ELR (cell line): ENCODE measurements around the gene B9D1.
A peak's percentile ranks its signal among the peaks of the same experiment; 100 is the strongest.
"Not testable (repeated sequence)": the region's sequence is repeated elsewhere in the genome, so short reads cannot be mapped to it uniquely, and the experiment has no call there.

Experiments
- DNase-seq: peaks from one replicate; pipeline ENCODE4 v3.0.0-alpha.2; 2015; ENCODE audit warnings: low read depth

B9D1 gene

DNA sequence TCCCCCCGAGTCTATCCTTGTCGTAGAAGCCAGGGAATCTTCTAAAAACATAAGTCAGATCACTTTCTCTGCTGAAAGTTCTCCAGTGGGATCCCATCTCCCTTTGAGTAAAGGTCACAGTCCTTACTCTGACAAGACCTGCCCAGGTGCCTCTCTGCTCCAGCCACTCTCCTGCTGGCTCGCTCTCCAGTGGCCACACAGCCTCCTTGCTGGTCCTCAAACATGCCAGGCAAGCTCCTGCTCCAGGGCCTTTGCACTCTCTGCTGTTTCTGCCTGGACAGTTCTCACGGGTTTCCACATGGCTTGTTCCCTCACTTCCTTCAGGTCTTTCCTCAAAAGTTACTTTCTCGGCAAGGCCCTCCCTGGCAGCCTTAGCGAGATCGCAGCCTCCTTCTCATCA lies 3.4 kb downstream of the B9D1 start:
- DNase-seq = no peak

- no peak for DNase-seq
These were observed 4.8 kb downstream of the B9D1 start for GRCh38 chr17:19357761-19358160.

GRCh38 chr17:19357351-19357750 lies 5.2 kb downstream of the B9D1 start:
- no peak for DNase-seq

- no peak for DNase-seq
These were observed 7.8 kb downstream of the B9D1 start for GRCh38 chr17:19354748-19355147.

DNA sequence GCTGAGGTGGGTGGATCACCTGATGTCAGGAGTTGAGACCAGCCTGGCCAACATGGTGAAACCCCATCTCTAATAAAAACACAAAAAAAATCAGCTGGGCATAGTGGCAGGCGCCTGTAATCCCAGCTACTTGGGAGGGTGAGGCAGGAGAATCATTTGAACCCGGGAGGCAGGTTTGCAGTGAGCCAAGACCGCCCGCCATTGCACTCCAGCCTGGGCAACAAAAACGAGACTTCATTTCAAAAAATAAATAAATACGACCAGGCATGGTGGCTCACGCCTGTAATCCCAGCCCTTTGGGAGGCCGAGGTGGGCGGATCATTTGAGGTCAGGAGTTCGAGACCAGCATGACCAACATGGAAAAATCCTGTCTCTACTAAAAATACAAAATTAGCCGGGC lies 9.1 kb downstream of the B9D1 start:
- DNase-seq = not testable (repeated sequence)

DNA sequence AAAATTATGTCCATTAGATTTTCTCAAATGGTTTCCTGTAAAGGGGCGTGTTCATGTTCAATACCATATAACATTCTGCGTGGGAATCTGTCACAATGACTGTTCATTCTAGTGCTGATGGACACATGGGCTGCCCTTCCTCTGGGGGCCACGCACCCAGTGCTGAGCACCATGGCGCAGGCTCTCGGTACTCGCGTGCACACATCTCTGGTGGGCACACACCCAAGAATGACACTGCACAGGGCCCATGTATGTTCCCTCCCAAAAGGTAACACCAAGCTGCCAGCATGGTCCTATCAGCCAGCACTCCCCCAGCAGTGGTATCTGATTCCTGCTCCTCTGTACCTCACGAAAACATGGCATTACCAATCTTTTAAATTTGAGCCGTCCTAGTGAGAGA lies 13.7 kb downstream of the B9D1 start:
- DNase-seq = no peak

DNA sequence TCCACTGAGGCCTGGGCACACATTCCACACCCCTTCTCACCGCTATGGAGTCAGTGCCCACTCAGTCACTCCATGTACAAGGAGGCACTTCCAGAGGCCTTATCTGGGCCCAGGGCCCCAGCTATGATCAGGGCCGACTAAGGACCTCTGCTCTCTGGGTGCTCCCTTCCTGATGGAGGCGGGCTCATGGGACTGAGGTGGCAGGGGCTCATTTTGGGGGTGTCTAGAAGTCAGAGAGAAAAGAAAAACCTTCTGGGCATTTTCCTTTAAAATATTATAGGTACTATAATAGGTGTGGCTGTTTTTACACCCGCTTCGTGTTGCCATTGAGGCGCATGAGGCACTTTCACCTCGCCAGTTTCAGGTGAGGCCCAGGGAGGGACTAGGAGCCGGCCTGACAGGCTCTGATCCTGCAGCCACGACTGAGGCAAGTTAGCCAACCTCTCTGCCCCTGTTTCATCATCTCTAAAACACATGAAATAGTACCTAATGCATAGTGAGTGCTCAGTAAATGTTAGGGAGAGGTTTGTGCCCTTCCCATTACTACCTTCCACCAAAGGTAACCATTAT lies 14.4 kb downstream of the B9D1 start:
- DNase-seq = no peak

DNA sequence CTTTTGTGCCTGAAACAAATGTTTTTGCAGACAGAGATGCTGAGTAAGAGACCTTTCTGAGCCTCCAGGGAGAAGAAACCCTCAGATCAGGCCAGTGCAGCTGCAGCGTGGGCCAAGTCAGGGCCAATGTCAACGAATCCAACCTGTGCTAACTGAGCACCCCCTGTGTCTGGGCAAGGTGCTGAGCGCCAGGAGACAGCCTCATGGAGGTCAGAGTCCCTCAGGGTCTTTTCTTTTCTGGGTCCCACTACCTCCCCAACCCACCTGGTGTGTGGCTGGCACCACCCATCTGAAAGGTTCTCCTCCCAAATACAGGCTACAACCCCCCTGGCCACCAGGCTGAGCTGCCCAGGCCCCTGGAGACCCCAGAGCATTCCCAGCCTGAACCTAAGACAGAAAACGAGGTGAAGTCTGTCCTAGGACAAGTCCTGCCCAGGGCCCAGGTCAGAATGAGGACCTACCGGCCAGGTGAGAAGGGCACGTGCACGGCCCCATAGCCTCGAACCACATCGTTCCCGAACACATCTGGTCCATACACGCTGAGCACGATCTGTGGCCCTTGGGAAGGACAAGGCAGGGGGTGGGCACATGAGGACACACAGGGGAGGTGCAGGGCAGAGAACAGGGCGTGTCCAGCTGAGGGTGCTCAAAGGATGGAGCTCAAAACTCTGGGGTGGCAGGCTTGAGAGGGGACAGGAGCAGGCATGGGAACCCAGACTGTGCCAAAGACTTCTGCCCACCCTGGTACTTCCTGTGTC lies 15.0 kb downstream of the B9D1 start:
- DNase-seq = no peak

DNA sequence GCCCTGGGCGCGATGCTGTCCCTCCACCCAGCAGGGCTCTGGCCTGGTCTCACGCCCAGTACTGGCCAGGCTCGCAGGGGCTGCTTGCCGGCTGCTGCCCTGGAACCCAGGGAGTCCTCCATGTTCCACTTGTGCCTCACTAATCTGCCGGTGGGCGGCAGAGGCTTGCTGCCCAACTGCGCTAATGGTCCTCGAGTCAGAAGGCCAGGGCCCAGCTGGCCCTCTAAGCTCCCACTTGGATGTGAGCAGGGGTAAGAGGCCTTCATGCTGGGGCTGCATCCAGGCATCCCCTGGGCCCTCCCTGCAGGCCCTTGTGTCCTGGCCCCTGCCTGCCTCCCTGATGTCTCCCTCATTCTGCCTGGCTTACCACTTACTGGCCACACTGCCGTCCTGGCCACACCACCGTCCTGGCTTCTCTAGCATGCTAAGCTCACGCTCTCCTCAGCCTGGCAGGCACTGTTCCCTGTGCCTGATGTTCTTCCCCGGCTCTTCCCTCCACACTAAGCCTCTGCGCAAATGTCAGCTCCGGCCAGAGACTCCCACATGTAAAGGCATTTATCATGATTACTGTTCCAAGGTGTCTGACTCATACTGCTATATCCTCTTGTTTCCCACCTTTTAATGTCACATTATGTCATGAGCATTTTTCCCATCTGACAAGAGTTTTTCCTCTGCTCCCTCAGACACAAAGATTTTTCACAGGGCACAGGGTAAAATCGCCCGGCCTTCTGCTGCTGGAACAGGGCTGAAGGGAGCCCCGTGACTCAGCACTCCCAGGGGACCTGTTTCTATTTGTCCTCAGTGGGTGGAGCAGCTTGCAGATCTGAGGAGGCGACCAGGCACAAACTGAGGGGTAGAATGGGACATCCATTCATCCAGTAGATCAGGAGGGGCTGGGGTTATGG lies 15.9 kb downstream of the B9D1 start:
- peak; percentile 74 for DNase-seq

- DNase-seq = no peak
These were observed 16.8 kb downstream of the B9D1 start for GRCh38 chr17:19345486-19346350.

DNA sequence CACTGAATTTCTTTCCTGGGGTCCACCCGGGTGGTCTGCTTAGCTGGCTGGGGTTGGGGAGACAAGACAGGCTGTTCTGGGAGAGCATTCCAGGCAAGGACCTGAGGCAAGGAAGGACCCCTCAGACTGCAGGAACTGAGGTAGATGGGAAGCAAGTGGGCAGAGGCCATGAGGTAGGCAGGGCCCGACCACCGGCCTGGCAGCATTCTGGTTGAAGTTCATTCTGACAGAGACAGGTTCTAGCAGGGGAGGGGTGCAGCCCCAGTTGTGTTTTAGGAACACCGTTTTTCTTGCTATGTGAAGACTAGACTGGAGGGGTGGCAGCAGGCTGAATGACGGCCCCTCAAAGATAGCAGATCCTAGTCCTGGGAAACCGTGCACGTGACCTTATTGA lies 17.5 kb downstream of the B9D1 start:
- DNase-seq = no peak

GRCh38 chr17:19344311-19345066 lies 18.0 kb downstream of the B9D1 start:
- DNase-seq = no peak

GRCh38 chr17:19343671-19344151 lies 18.8 kb downstream of the B9D1 start:
- no peak for DNase-seq

DNA sequence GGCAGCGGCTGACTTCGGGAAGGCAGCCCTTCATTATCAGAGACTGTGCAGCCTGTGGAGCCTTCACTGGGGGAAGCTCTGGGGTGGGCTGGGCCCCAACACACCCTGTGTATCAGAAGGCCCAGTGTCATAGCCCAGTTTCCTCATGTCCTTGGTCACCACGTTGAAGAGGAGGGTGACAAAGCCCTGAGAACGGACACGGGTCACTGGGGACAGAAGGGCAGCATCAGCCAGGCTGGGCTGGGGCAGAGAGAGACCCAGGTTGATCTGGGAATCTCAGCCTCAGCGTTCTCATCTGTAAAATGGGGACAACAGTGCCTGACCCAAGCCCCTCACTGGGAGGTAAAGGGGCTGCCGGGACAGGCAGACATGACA lies 19.3 kb downstream of the B9D1 start:
- DNase-seq = no peak

GRCh38 chr17:19342611-19343255 lies 19.8 kb downstream of the B9D1 start:
- no peak for DNase-seq

DNA sequence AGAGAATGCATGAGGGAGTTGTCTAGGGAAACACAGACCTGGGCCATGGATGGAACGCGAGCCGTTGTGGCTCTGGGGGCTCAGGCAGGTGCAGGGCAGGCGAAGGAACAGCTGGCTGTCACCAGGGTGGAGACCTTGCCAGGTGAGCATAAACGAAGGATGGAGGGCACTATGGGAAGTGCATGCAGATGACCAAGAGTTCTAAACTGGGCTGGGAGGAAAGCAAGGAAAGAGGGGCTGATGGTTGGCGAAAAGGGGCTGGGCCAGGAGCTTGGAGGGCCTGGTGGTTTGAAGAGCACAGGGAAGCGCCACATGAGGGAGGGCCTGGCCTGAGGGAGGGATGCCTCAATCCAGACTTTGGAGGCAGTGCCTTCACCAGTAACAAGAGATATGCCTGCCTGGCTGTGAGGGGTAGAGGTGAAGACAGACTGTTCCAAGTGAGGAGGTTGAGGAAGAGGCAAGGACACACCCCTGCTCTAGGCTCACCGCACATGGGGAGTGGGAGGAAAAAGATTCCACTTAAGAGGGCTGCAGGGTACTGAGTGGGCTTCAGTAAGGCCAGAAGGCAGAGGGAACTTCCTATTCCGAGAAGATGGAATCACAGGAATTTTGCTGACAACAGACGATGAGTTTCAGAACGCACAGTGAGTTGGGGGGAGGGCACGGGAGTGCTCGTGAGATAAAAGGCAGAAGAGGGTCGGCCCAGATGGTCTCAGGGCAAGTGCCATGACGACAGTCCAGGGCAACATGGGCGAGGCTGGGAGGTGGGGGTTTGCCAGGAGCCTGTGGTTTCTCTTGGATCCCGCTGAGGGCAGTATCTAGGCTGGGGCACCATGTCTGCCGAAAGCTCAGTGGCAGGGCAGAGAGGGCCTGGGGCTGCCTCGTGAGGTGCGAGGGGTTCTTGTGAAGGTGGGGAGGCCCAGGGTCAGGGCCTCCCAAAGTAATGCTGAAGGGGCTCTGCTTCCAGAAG lies 20.6 kb downstream of the B9D1 start:
- no peak for DNase-seq

DNA sequence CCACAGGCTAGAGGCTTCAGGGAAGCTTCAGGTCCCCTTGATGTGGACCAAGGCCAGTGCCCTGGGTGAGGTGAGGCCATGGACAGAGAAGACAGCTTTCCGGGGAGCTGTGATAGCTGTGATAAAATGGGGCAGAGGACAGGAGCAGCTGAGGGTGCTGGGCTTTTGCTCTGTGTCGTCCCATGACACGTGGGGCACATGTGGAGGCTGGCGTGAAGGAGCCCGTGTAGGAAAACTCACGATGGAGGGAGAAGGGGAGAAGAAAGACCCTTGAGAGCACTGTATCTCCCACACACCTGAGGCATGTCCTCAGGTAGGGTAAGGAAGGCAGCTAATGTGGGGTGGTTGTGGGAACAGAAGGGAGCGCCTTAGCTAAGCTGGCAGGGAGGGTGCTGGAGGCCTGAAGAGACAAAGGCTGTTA lies 21.3 kb downstream of the B9D1 start:
- no peak for DNase-seq

DNA sequence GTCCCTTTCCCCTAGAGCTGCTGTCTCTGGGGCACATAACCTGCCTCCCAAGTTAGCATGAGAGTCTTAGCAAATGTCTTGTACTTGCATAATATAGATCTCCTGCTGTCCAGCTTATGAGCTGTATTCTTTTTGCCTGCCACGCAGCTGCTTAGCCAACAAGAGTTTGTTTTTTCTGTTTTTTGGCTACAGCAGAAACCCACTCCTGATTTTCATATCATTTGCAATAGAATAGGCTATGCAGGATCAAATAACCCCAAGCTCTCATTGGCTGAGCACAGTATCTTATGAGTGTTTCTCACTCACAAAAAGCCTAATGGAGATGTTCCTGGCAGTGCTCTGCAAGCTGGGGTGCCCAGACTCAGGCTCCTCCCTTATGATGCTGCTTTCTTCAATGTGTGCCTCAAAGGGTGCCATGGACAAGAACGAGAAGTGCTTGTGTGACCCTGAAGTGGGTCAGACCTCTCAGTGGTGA lies 23.1 kb downstream of the B9D1 start:
- no peak for DNase-seq
